Endothelial cell of umbilical vein (primary cell): Measurements from ENCODE around the gene KCNG3. TPM values are rescaled to one million over a fixed set of nuclear protein-coding genes. Genes with fewer than 3 reads are reported as not detected.

ENCODE experiments used
- BruUV-seq: library from RNA; stranded (reverse); fragments of 400-500 nt; replicated peaks from 2 replicates; lab custom pipeline; 2021; lab: Mats Ljungman, UMichigan
- CTCF ChIA-PET: fragments of 300-600, 350-600 bp; sonication (Branson Sonifier 250); formaldehyde crosslinking; loops from one replicate; lab custom pipeline; 2021; ENCODE audit warnings: antibody characterized with exemption, inconsistent platforms; lab: Charles Lee
- POLR2A ChIA-PET: fragments of 300-600, 350-600 bp; sonication (Branson Sonifier 250); formaldehyde crosslinking; loops from one replicate; lab custom pipeline; 2021; ENCODE audit warnings: antibody characterized with exemption, inconsistent platforms; lab: Charles Lee
- DNase-seq: peaks from one replicate; pipeline ENCODE4 v3.0.0-alpha.2; 2011; ENCODE audit warnings: low read depth, low spot score
- FAIRE-seq: peaks from 2 replicates; lab custom pipeline; 2011; peaks lifted over from hg19 to GRCh38; lab: Jason Lieb, UNC
- H2AFZ ChIP-seq: 2 replicates; pipeline ENCODE4 v1.6.0; 2012; ENCODE audit warnings: low read depth, low read length, control low read depth, inconsistent platforms
- H3K27ac ChIP-seq: 2 replicates; pipeline ENCODE4 v1.5.1; 2011; ENCODE audit warnings: low read depth, mild to moderate bottlenecking, control low read depth, low read length, moderate library complexity; ENCODE audit not compliant: insufficient read depth
- H3K27me3 ChIP-seq, 2 experiments: 2 replicates each; pipeline versions ENCODE4 v1.6.0 to v1.6.1; 2011; ENCODE audit warnings: low read length in 2 of 2, mixed read lengths in 1 of 2; ENCODE audit not compliant: control insufficient read depth in 2 of 2, insufficient read depth in 2 of 2
- H3K36me3 ChIP-seq, 2 experiments: 2 replicates in 1 of 2; 3 replicates in 1 of 2; pipeline ENCODE4 v1.5.1; 2011; ENCODE audit warnings: low read length in 2 of 2, mild to moderate bottlenecking in 1 of 2, moderate library complexity in 1 of 2; ENCODE audit not compliant: control insufficient read depth in 2 of 2, insufficient read depth in 2 of 2; ENCODE audit errors: extremely low read depth in 1 of 2
- H3K4me1 ChIP-seq: 3 replicates; pipeline ENCODE4 v1.5.1; 2011; ENCODE audit warnings: mild to moderate bottlenecking, low read length; ENCODE audit not compliant: control insufficient read depth, insufficient read depth; ENCODE audit errors: extremely low read depth
- H3K4me2 ChIP-seq: 2 replicates; pipeline ENCODE4 v1.6.1; 2011; ENCODE audit warnings: low read length, control low read depth, mixed read lengths; ENCODE audit not compliant: insufficient read depth
- H3K4me3 ChIP-seq, 3 experiments: fragments of 200-600 bp in 1 of 3; sonication (generic), shearing (Covaris generic) in 1 of 3; replicated peaks in 1 of 3; 2 replicates each; pipeline ENCODE4 v1.5.1; 2011 to 2016; ENCODE audit warnings: control low read depth in 3 of 3, low read length in 3 of 3, mild to moderate bottlenecking in 2 of 3, inconsistent platforms in 1 of 3, low read depth in 1 of 3, moderate library complexity in 1 of 3; ENCODE audit not compliant: insufficient read depth in 1 of 3
- H3K79me2 ChIP-seq: 2 replicates; pipeline ENCODE4 v1.6.0; 2012; ENCODE audit warnings: low read length, inconsistent platforms; ENCODE audit not compliant: control insufficient read depth, insufficient read depth
- H3K9ac ChIP-seq: replicated peaks from 2 replicates; pipeline ENCODE3; 2011; ENCODE audit warnings: low read length, control low read depth; ENCODE audit not compliant: insufficient read depth; ENCODE audit errors: extremely low read depth
- H3K9me1 ChIP-seq: replicated peaks from 3 replicates; pipeline ENCODE4 v1.6.0; 2011; ENCODE audit warnings: mild to moderate bottlenecking, low read length; ENCODE audit not compliant: control insufficient read depth, insufficient read depth; ENCODE audit errors: extremely low read depth
- H3K9me3 ChIP-seq: replicated peaks from 2 replicates; pipeline ENCODE4 v1.5.1; 2012; ENCODE audit warnings: low read length, inconsistent platforms; ENCODE audit not compliant: control insufficient read depth, insufficient read depth
- H4K20me1 ChIP-seq: replicated peaks from 2 replicates; pipeline ENCODE3; 2011; ENCODE audit warnings: mild to moderate bottlenecking, low read length; ENCODE audit not compliant: control insufficient read depth, insufficient read depth; ENCODE audit errors: extremely low read depth
- CTCF ChIP-seq, 2 donors: IDR thresholded peaks; 1 replicate in 1 of 2; 2 replicates in 1 of 2; pipeline ENCODE4 v1.5.1; 2011; ENCODE audit warnings: low read length in 2 of 2, mild to moderate bottlenecking in 2 of 2, moderate library complexity in 2 of 2, control low read depth in 1 of 2, inconsistent platforms in 1 of 2, low read depth in 1 of 2; ENCODE audit not compliant: insufficient read depth in 1 of 2; ENCODE audit errors: extremely low read depth in 1 of 2
- EZH2 ChIP-seq: IDR thresholded peaks from 2 replicates; pipeline ENCODE4 v1.6.1; 2012; ENCODE audit warnings: borderline replicate concordance, low read depth, mild to moderate bottlenecking, moderate library complexity, low read length, inconsistent platforms; ENCODE audit not compliant: severe bottlenecking
- FOS ChIP-seq: IDR thresholded peaks from 2 replicates; pipeline ENCODE4 v1.6.1; 2011; ENCODE audit warnings: mild to moderate bottlenecking, low read length, moderate library complexity, borderline replicate concordance; ENCODE audit not compliant: insufficient read depth
- GATA2 ChIP-seq: IDR thresholded peaks from 2 replicates; pipeline ENCODE4 v1.7.0; 2011; ENCODE audit warnings: low read depth, mild to moderate bottlenecking, moderate library complexity, mixed read lengths, low read length; ENCODE audit not compliant: insufficient read length, insufficient read depth
- JUN ChIP-seq: IDR thresholded peaks from 2 replicates; pipeline ENCODE4 v1.6.1; 2011; ENCODE audit warnings: borderline replicate concordance, low read depth; ENCODE audit not compliant: insufficient read length, insufficient read depth
- MAX ChIP-seq: IDR thresholded peaks from 2 replicates; pipeline ENCODE4 v1.6.1; 2011; ENCODE audit not compliant: insufficient read depth, insufficient read length
- MYC ChIP-seq: IDR thresholded peaks from one replicate; pipeline ENCODE4 v1.6.1; 2011; ENCODE audit warnings: mild to moderate bottlenecking, low read depth, low read length
- POLR2A ChIP-seq: IDR thresholded peaks from 2 replicates; pipeline ENCODE4 v1.6.1; 2012; ENCODE audit warnings: low read depth, mild to moderate bottlenecking, control low read depth, low read length
- POLR2AphosphoS5 ChIP-seq: IDR thresholded peaks from 2 replicates; pipeline ENCODE4 v1.6.1; 2012; ENCODE audit warnings: low read depth, mild to moderate bottlenecking, control low read depth, low read length, moderate library complexity; ENCODE audit not compliant: insufficient read depth
- dilution Hi-C: fragments of 300-500 bp; cut with MboI; formaldehyde crosslinking; loops from one replicate; pipeline ENCODE4 v1.15.0; 2019; ENCODE audit warnings: low sequenced_read_pairs; ENCODE audit not compliant: extremely low pct_ligation_motif_present
- intact Hi-C: fragments of 100-400 bp; cut with micrococcal nuclease; formaldehyde crosslinking; loops from one replicate; pipeline ENCODE4 v1.10.0; 2022
- polyA plus RNA-seq, 4 experiments: library from polyadenylated mRNA; depleted of rRNA in 3 of 4; stranded (reverse) in 3 of 4; unstranded in 1 of 4; fragments of >200 nt; gene quantifications; 2 replicates each; pipeline versions ENCODE4 v1.2.1 to v1.2.3, GENCODE V29; 2011 to 2012; ENCODE audit warnings: missing spikeins in 1 of 4
- total RNA-seq: library from RNA; stranded (reverse); gene quantifications from 2 replicates; pipeline ENCODE4 v1.2.3, GENCODE V29; 2021

Gene KCNG3
- total and polyA plus RNA-seq, 2 donors (not counting 3 experiments of a cell fraction or from before 2014, with no cell fraction given), result 0.15 TPM; not detected in 1

- Histone ChIP-seq H3K9ac (no peak overlapping the region), H3K27ac (no peak overlapping the region), H3K4me1 (no peaks in the 10 kb centered on the region), H2AFZ (no peak overlapping the region), H3K79me2 (no peaks in the 10 kb centered on the region), H3K27me3 (no peaks in the 10 kb centered on the region), H3K9me1 (no peaks in the 10 kb centered on the region), H3K9me3 (no peaks in the 10 kb centered on the region), H3K4me2 (no peak overlapping the region), H3K4me3 (no peak overlapping the region), H4K20me1 (no peaks in the 10 kb centered on the region), H3K36me3 (no peaks in the 10 kb centered on the region)
- ChIA-PET CTCF (interaction anchor here (1.5 kb wide), 1 partner anchor 10 kb away, joined by 3 read pairs; no protein-coding TSS in a partner anchor), POLR2A (no interaction called here)
- dilution Hi-C loops (no loop called here), intact Hi-C loops (no loop called here)
- TF ChIP-seq FOS, result no peak
- TF ChIP-seq MAX, result no peak
- TF ChIP-seq POLR2A, result no peak
- TF ChIP-seq JUN, result no peak
- TF ChIP-seq CTCF (IDR thresholded peaks at IDR 0.05; ENCODE audit: extremely low read depth in 1 of 2, insufficient read depth in 1 of 2, low read depth in 1 of 2, low read length in 2 of 2), result no peak
- TF ChIP-seq EZH2, result no peak
- no peak for TF ChIP-seq GATA2
- TF ChIP-seq POLR2AphosphoS5, result no peak
- no peak for TF ChIP-seq MYC
- FAIRE-seq (no peak), DNase-seq (no peak)
- BruUV-seq, result no TSS peak
These were observed 82.9 kb downstream of the KCNG3 start for GRCh38 chr2:42410742-42411514.
